HS-5 (cell line): ENCODE data around the gene MRPL42.
"Not testable (repeated sequence)": the region's sequence is repeated elsewhere in the genome, so short reads cannot be mapped to it uniquely, and the experiment has no call there.

Source experiments
- DNase-seq: peaks from one replicate; pipeline ENCODE4 v3.0.0-alpha.2; 2012; ENCODE audit warnings: low read depth

Gene MRPL42

GRCh38 chr12:93547778-93548177 lies 80.5 kb downstream of the MRPL42 start:
- DNase-seq = no peak

- no peak for DNase-seq
Measured at GRCh38 chr12:93549174-93549573, 81.9 kb downstream of the MRPL42 start.

- no peak for DNase-seq
Measured at GRCh38 chr12:93550748-93551611, 83.7 kb downstream of the MRPL42 start.

- DNase-seq = no peak
Measured at GRCh38 chr12:93552427-93552826, 85.1 kb downstream of the MRPL42 start.

GRCh38 chr12:93557879-93558278 lies 90.6 kb downstream of the MRPL42 start:
- not testable (repeated sequence) for DNase-seq

GRCh38 chr12:93558685-93559084 lies 91.4 kb downstream of the MRPL42 start:
- DNase-seq = not testable (repeated sequence)

- no peak for DNase-seq
Measured at GRCh38 chr12:93563807-93564538, 96.7 kb downstream of the MRPL42 start.

GRCh38 chr12:93565760-93566159 lies 98.4 kb downstream of the MRPL42 start:
- no peak for DNase-seq
